Spleen (tissue), 7 donors: Measurements from ENCODE around the gene DYNC2LI1.
"Not testable (repeated sequence)": the region's sequence is repeated elsewhere in the genome, so short reads cannot be mapped to it uniquely, and the experiment has no call there.

Experiments
- CTCF ChIP-seq, 11 experiments: fragments of 200-600 bp in 7 of 11; fragments of 450-650 bp in 4 of 11; sonication (generic) in 4 of 11; IDR thresholded peaks in 8 of 11; conservative IDR thresholded peaks in 3 of 11; 1 replicate in 7 of 11; 2 replicates in 4 of 11; pipeline versions ENCODE4 v1.4.0 to v1.8.0; 2016 to 2021; ENCODE audit warnings: antibody characterized with exemption in 11 of 11, inconsistent platforms in 4 of 11, mild to moderate bottlenecking in 1 of 11
- POLR2AphosphoS5 ChIP-seq, 3 donors: sonication (generic); formaldehyde crosslinking; IDR thresholded peaks; one replicate each; pipeline ENCODE4 v1.5.1; 2017; ENCODE audit warnings: antibody characterized with exemption in 3 of 3
- donor health status: DM: no; HTN: no; CAD: no; lungs with moderate emphysema.
- donor health status: DM: no; HTN: no; CAD: no.
- donor health status: DM: no; HTN: no; CAD: no.

GRCh38 chr2:43726961-43727633 lies 46.7 kb upstream of the DYNC2LI1 start:
- TF ChIP-seq CTCF (IDR thresholded peaks at IDR 0.05 in 8 of 11, conservative IDR thresholded peaks at IDR 0.05 in 3 of 11); POLR2AphosphoS5 (IDR thresholded peaks at IDR 0.05): not testable (repeated sequence)
